ENCODE measurements around the gene ULK1. TPM values are rescaled to one million over a fixed set of nuclear protein-coding genes. Genes with fewer than 3 reads are reported as not detected.

The ULK1 gene
- total and polyA plus RNA-seq, 2 of the 13 experiments (the other 11 are each of a cell fraction or from before 2014, with no cell fraction given) = 2.8 to 10.1 TPM

- no peak for TF ChIP-seq ZNF414 (CRISPR knock-in tag; IDR thresholded peaks at IDR 0.05)
- no peak for TF ChIP-seq ZC3H4 (CRISPR knock-in tag; IDR thresholded peaks at IDR 0.05; ENCODE audit: borderline replicate concordance)
- TF ChIP-seq ZSCAN25 (CRISPR knock-in tag; IDR thresholded peaks at IDR 0.05) = no peak
- TF ChIP-seq PLRG1 (conservative IDR thresholded peaks at IDR 0.05) = no peak
- no peak for TF ChIP-seq SNAPC4 (CRISPR knock-in tag; IDR thresholded peaks at IDR 0.05)
- no peak for TF ChIP-seq MED8 (CRISPR knock-in tag; IDR thresholded peaks at IDR 0.05; ENCODE audit: insufficient replicate concordance)
- no peak for TF ChIP-seq SP1 (IDR thresholded peaks at IDR 0.05)
- no peak for TF ChIP-seq SP1 (CRISPR knock-in tag; IDR thresholded peaks at IDR 0.05)
Observed at GRCh38 chr12:131905081-131905629, 10.7 kb downstream of the ULK1 start (continued).

All from HepG2 (cell line).